ENCODE data around the gene CASP2. TPM values are rescaled to one million over a fixed set of nuclear protein-coding genes. Genes with fewer than 3 reads are reported as not detected.

The CASP2 gene
- polyA plus RNA-seq, 1 donor (not counting 4 experiments of a cell fraction or from before 2014, with no cell fraction given), result 12.8 TPM

GRCh38 chr7:143247372-143247771 is 40.8 kb upstream of the CASP2 start:
- Histone ChIP-seq H2AFZ (ENCODE audit: control insufficient read depth, low read length) (no peak overlapping the region), H3K4me2 (ENCODE audit: control insufficient read depth, extremely low read depth, insufficient read depth, low read depth, low read length) (no peak overlapping the region), H3K36me3 (ENCODE audit: control insufficient read depth in 2 of 2, extremely low read depth in 1 of 2, insufficient read depth in 2 of 2, low read length in 2 of 2) (no peaks in the 10 kb centered on the region), H3K4me1 (ENCODE audit: control insufficient read depth, extremely low read depth, insufficient read depth, low read length) (peaks cover 18% of the 10 kb centered on the region), H3K27me3 (ENCODE audit: control insufficient read depth, extremely low read depth, insufficient read depth, low read length) (no peaks in the 10 kb centered on the region), H4K20me1 (ENCODE audit: control insufficient read depth, extremely low read depth, insufficient read depth, low read length) (no peaks in the 10 kb centered on the region), H3K79me2 (ENCODE audit: control insufficient read depth, insufficient read depth, low read length) (no peaks in the 10 kb centered on the region), H3K9ac (ENCODE audit: control insufficient read depth, extremely low read depth, insufficient read depth, low read length) (no peak overlapping the region), H3K27ac (ENCODE audit: control insufficient read depth, insufficient read depth, low read length) (no peak overlapping the region), H3K9me3 (ENCODE audit: control insufficient read depth, low read depth, low read length) (no peaks in the 10 kb centered on the region), H3K4me3 (ENCODE audit: control insufficient read depth in 2 of 3, extremely low read depth in 1 of 3, insufficient read depth in 2 of 3, low read depth in 1 of 3, low read length in 3 of 3) (no peak overlapping the region), H3K9me1 (ENCODE audit: control insufficient read depth, extremely low read depth, insufficient read depth, low read length) (no peaks in the 10 kb centered on the region)
- no peak for FAIRE-seq
- TF ChIP-seq CTCF (optimal IDR thresholded peaks at IDR 0.05 in 1 of 3, IDR thresholded peaks at IDR 0.05 in 1 of 3, conservative IDR thresholded peaks at IDR 0.05 in 1 of 3; ENCODE audit: extremely low read depth in 1 of 3, insufficient read depth in 2 of 3, low read length in 3 of 3) (no peak), EZH2 (IDR thresholded peaks at IDR 0.05; ENCODE audit: low read length) (no peak)
- dilution Hi-C loops (cut with MboI; ENCODE audit: extremely low pct_ligation_motif_present, low sequenced_read_pairs), result no loop called here
- DNase-seq (ENCODE audit: low read depth, low spot score), result no peak

- H3K79me2 ChIP-seq (ENCODE audit: control insufficient read depth, insufficient read depth, low read length), result no peaks in the 10 kb centered on the region
- dilution Hi-C loops (cut with MboI; ENCODE audit: extremely low pct_ligation_motif_present, low sequenced_read_pairs), result no loop called here
- no peak overlapping the region for H2AFZ ChIP-seq (ENCODE audit: control insufficient read depth, low read length)
- H3K27me3 ChIP-seq (ENCODE audit: control insufficient read depth, extremely low read depth, insufficient read depth, low read length), result no peaks in the 10 kb centered on the region
- TF ChIP-seq EZH2 (IDR thresholded peaks at IDR 0.05; ENCODE audit: low read length) (no peak), CTCF (optimal IDR thresholded peaks at IDR 0.05 in 1 of 3, IDR thresholded peaks at IDR 0.05 in 1 of 3, conservative IDR thresholded peaks at IDR 0.05 in 1 of 3; ENCODE audit: extremely low read depth in 1 of 3, insufficient read depth in 2 of 3, low read length in 3 of 3) (no peak)
- no peaks in the 10 kb centered on the region for H3K9me1 ChIP-seq (ENCODE audit: control insufficient read depth, extremely low read depth, insufficient read depth, low read length)
- no peak overlapping the region for H3K4me2 ChIP-seq (ENCODE audit: control insufficient read depth, extremely low read depth, insufficient read depth, low read depth, low read length)
- no peaks in the 10 kb centered on the region for H3K36me3 ChIP-seq (ENCODE audit: control insufficient read depth in 2 of 2, extremely low read depth in 1 of 2, insufficient read depth in 2 of 2, low read length in 2 of 2)
- DNase-seq (ENCODE audit: low read depth, low spot score), result no peak
- peaks cover 18% of the 10 kb centered on the region for H3K4me1 ChIP-seq (ENCODE audit: control insufficient read depth, extremely low read depth, insufficient read depth, low read length)
- no peak for FAIRE-seq
- H4K20me1 ChIP-seq (ENCODE audit: control insufficient read depth, extremely low read depth, insufficient read depth, low read length), result no peaks in the 10 kb centered on the region
- H3K9ac ChIP-seq (ENCODE audit: control insufficient read depth, extremely low read depth, insufficient read depth, low read length), result no peak overlapping the region
- no peaks in the 10 kb centered on the region for H3K9me3 ChIP-seq (ENCODE audit: control insufficient read depth, low read depth, low read length)
- no peak overlapping the region for H3K4me3 ChIP-seq (ENCODE audit: control insufficient read depth in 2 of 3, extremely low read depth in 1 of 3, insufficient read depth in 2 of 3, low read depth in 1 of 3, low read length in 3 of 3)
- H3K27ac ChIP-seq (ENCODE audit: control insufficient read depth, insufficient read depth, low read length), result no peak overlapping the region
Observed at GRCh38 chr7:143248761-143249354, 39.3 kb upstream of the CASP2 start.

Data from keratinocyte (primary cell).